Stomach (tissue), 4 donors: ENCODE results near the gene CAPS.

Source experiments
- EP300 ChIP-seq: sonication (generic); formaldehyde crosslinking; IDR thresholded peaks from one replicate; pipeline ENCODE4 v1.6.1; 2017; ENCODE audit warnings: antibody characterized with exemption
- POLR2A ChIP-seq, 4 donors: fragments of 450-650 bp; IDR thresholded peaks; one replicate each; pipeline ENCODE4 v1.6.1; 2016; ENCODE audit warnings: antibody characterized with exemption in 4 of 4, control low read depth in 2 of 4, mild to moderate bottlenecking in 1 of 4, moderate library complexity in 1 of 4
- POLR2AphosphoS5 ChIP-seq, 3 donors: sonication (generic); formaldehyde crosslinking; IDR thresholded peaks; one replicate each; pipeline ENCODE4 v1.6.1; 2016; ENCODE audit warnings: antibody characterized with exemption in 3 of 3
- TF ChIP-seq, protein P1 (sequence below), 7 experiments: fragments of 450-650 bp in 4 of 7; fragments of 200-600 bp in 3 of 7; sonication (generic) in 3 of 7; IDR thresholded peaks; one replicate each; pipeline ENCODE4 v1.5.1; 2016 to 2019; ENCODE audit warnings: antibody characterized with exemption in 7 of 7, control low read depth in 2 of 7, mild to moderate bottlenecking in 1 of 7

GRCh38 chr19:5926641-5927440 is 12.8 kb downstream of the CAPS start:
- TF ChIP-seq EP300 (peak; percentile 35), POLR2A (IDR thresholded peaks at IDR 0.05) (no peak), POLR2AphosphoS5 (IDR thresholded peaks at IDR 0.05) (peak in 2 of 3 donors; percentile 50 to 60)
- TF ChIP-seq, protein P1, sequence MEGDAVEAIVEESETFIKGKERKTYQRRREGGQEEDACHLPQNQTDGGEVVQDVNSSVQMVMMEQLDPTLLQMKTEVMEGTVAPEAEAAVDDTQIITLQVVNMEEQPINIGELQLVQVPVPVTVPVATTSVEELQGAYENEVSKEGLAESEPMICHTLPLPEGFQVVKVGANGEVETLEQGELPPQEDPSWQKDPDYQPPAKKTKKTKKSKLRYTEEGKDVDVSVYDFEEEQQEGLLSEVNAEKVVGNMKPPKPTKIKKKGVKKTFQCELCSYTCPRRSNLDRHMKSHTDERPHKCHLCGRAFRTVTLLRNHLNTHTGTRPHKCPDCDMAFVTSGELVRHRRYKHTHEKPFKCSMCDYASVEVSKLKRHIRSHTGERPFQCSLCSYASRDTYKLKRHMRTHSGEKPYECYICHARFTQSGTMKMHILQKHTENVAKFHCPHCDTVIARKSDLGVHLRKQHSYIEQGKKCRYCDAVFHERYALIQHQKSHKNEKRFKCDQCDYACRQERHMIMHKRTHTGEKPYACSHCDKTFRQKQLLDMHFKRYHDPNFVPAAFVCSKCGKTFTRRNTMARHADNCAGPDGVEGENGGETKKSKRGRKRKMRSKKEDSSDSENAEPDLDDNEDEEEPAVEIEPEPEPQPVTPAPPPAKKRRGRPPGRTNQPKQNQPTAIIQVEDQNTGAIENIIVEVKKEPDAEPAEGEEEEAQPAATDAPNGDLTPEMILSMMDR (IDR thresholded peaks at IDR 0.05) = no peak
